ENCODE data around the gene BACE1. TPM values are rescaled to one million over a fixed set of nuclear protein-coding genes. Genes with fewer than 3 reads are reported as not detected.

BACE1 gene
- total and polyA plus RNA-seq, 2 of the 13 experiments (the other 11 are each of a cell fraction or from before 2014, with no cell fraction given), result 7.5 to 17.9 TPM

DNA sequence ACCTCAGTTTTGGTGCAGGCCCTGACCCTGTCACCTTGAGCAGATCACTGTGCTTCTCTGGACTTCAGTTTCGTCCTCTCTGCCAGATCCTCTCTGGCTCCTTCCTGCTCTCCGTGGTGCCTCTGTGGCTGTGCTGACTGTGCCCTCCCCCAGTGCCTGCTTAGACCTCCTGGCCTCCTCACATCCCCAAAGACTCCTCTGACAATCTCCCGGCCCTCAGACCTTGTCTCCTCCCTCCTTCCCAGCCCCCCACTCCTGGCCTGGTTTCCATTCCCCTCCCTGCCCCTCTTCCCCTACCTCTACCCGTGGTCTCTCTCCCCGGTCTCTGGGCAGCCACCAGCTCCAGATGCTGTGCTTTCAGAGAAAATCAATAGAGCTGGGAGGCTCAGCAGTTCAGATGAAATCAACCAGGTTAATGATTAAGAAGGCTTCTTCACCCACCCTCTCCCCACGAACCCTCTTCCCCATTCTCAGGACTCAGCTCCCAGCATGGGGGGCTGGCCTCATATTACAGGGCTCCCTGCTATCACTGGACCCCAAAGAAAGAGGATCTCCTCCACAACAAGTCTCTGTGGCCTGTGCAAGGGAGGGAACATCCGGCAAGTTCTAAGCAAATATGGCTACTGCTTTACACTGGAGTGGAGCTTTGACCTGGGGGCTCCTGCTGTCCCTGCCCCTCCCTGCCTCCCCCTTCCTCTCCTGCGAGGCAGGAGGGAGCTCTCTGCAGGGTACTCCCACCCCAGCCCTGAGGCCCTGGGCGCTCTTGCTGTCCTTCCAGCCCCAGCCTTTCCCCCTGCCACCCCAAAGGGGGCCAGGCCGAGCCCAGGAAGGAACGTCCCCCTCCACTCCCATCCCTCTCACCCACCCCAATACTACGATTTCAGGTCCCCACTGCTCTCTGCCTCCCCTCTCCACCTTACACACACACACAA lies 16.4 kb downstream of the BACE1 start (continued):
- TF ChIP-seq CHCHD3 (CRISPR knock-in tag; IDR thresholded peaks at IDR 0.05) (no peak), FOSL2 (CRISPR knock-in tag; IDR thresholded peaks at IDR 0.05) (no peak), RARG (CRISPR knock-in tag; IDR thresholded peaks at IDR 0.05; ENCODE audit: low read depth) (no peak), SOX13 (IDR thresholded peaks at IDR 0.05) (no peak), SOX13 (CRISPR knock-in tag; conservative IDR thresholded peaks at IDR 0.05 in 1 of 2, IDR thresholded peaks at IDR 0.05 in 1 of 2) (peak in 1 of 2 experiments; percentile 28; a peak in 1 of 4 replicates), HNF4A (CRISPR knock-in tag; IDR thresholded peaks at IDR 0.05) (peak; percentile 37), KMT2B (CRISPR knock-in tag; IDR thresholded peaks at IDR 0.05) (0 out of 2 replicates have a peak, but pooled peaks have one; percentile 36), TAF1 (CRISPR knock-in tag; IDR thresholded peaks at IDR 0.05) (no peak; the same call in 1 of the 2 replicates), ATAD3A (CRISPR knock-in tag; IDR thresholded peaks at IDR 0.05) (no peak), ZSCAN25 (CRISPR knock-in tag; IDR thresholded peaks at IDR 0.05) (peak; percentile 98), HHEX (CRISPR knock-in tag; IDR thresholded peaks at IDR 0.05) (no peak), ZNF839 (CRISPR knock-in tag; IDR thresholded peaks at IDR 0.05; ENCODE audit: borderline replicate concordance) (no peak), SNAPC2 (CRISPR knock-in tag; IDR thresholded peaks at IDR 0.05) (no peak), ZNF282 (IDR thresholded peaks at IDR 0.05; ENCODE audit: partially characterized antibody) (no peak), HOXA9 (CRISPR knock-in tag; IDR thresholded peaks at IDR 0.05; ENCODE audit: borderline replicate concordance) (no peak)
- TF ChIP-seq, protein P1, sequence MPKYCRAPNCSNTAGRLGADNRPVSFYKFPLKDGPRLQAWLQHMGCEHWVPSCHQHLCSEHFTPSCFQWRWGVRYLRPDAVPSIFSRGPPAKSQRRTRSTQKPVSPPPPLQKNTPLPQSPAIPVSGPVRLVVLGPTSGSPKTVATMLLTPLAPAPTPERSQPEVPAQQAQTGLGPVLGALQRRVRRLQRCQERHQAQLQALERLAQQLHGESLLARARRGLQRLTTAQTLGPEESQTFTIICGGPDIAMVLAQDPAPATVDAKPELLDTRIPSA (CRISPR knock-in tag; IDR thresholded peaks at IDR 0.05; ENCODE audit: borderline replicate concordance), result no peak
- TF ChIP-seq, protein P2, sequence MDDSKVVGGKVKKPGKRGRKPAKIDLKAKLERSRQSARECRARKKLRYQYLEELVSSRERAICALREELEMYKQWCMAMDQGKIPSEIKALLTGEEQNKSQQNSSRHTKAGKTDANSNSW (CRISPR knock-in tag; IDR thresholded peaks at IDR 0.05; ENCODE audit: borderline replicate concordance), result no peak
- TF ChIP-seq, protein P3, sequence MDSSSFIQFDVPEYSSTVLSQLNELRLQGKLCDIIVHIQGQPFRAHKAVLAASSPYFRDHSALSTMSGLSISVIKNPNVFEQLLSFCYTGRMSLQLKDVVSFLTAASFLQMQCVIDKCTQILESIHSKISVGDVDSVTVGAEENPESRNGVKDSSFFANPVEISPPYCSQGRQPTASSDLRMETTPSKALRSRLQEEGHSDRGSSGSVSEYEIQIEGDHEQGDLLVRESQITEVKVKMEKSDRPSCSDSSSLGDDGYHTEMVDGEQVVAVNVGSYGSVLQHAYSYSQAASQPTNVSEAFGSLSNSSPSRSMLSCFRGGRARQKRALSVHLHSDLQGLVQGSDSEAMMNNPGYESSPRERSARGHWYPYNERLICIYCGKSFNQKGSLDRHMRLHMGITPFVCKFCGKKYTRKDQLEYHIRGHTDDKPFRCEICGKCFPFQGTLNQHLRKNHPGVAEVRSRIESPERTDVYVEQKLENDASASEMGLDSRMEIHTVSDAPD (CRISPR knock-in tag; IDR thresholded peaks at IDR 0.05), result no peak
- TF ChIP-seq, protein P4, sequence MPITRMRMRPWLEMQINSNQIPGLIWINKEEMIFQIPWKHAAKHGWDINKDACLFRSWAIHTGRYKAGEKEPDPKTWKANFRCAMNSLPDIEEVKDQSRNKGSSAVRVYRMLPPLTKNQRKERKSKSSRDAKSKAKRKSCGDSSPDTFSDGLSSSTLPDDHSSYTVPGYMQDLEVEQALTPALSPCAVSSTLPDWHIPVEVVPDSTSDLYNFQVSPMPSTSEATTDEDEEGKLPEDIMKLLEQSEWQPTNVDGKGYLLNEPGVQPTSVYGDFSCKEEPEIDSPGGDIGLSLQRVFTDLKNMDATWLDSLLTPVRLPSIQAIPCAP (CRISPR knock-in tag; IDR thresholded peaks at IDR 0.05; ENCODE audit: low read depth), result 0 out of 2 replicates have a peak, but pooled peaks have one; percentile 26
- TF ChIP-seq, protein P5, sequence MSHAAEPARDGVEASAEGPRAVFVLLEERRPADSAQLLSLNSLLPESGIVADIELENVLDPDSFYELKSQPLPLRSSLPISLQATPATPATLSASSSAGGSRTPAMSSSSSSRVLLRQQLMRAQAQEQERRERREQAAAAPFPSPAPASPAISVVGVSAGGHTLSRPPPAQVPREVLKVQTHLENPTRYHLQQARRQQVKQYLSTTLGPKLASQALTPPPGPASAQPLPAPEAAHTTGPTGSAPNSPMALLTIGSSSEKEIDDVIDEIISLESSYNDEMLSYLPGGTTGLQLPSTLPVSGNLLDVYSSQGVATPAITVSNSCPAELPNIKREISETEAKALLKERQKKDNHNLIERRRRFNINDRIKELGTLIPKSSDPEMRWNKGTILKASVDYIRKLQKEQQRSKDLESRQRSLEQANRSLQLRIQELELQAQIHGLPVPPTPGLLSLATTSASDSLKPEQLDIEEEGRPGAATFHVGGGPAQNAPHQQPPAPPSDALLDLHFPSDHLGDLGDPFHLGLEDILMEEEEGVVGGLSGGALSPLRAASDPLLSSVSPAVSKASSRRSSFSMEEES (CRISPR knock-in tag; IDR thresholded peaks at IDR 0.05), result no peak
- TF ChIP-seq, protein P6, sequence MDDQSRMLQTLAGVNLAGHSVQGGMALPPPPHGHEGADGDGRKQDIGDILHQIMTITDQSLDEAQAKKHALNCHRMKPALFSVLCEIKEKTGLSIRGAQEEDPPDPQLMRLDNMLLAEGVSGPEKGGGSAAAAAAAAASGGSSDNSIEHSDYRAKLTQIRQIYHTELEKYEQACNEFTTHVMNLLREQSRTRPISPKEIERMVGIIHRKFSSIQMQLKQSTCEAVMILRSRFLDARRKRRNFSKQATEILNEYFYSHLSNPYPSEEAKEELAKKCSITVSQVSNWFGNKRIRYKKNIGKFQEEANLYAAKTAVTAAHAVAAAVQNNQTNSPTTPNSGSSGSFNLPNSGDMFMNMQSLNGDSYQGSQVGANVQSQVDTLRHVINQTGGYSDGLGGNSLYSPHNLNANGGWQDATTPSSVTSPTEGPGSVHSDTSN (CRISPR knock-in tag; IDR thresholded peaks at IDR 0.05; ENCODE audit: borderline replicate concordance), result no peak
